PFSK-1 (cell line): ENCODE data around the gene LETMD1.

Experiments
- POLR2AphosphoS5 ChIP-seq: IDR thresholded peaks from 2 replicates; pipeline ENCODE4 v1.6.1; 2012; ENCODE audit warnings: low read depth, mild to moderate bottlenecking, control low read depth, low read length, moderate library complexity
- REST ChIP-seq, 2 experiments: IDR thresholded peaks; 2 replicates each; pipeline versions ENCODE4 v1.6.1 to v1.8.0; 2011 to 2012; ENCODE audit warnings: low read depth in 2 of 2, low read length in 2 of 2, control low read depth in 1 of 2, inconsistent platforms in 1 of 2, mild to moderate bottlenecking in 1 of 2, moderate library complexity in 1 of 2; ENCODE audit not compliant: insufficient read depth in 1 of 2
- SIN3A ChIP-seq: IDR thresholded peaks from 2 replicates; pipeline ENCODE4 v1.6.1; 2012; ENCODE audit warnings: mild to moderate bottlenecking, low read length, moderate library complexity, borderline replicate concordance; ENCODE audit not compliant: insufficient read depth

- TF ChIP-seq POLR2AphosphoS5 (no peak), REST (IDR thresholded peaks at IDR 0.05; ENCODE audit: insufficient read depth in 1 of 2, low read depth in 2 of 2, low read length in 2 of 2) (no peak), SIN3A (no peak)
These were observed 50.5 kb downstream of the LETMD1 start for GRCh38 chr12:51098611-51099010.
